Glutamatergic neuron (in vitro differentiated cells): Measurements from ENCODE around the gene LRP1B. TPM values are rescaled to one million over a fixed set of nuclear protein-coding genes. Genes with fewer than 3 reads are reported as not detected.

ENCODE experiments used
- DNase-seq: peaks from one replicate; pipeline ENCODE4 v3.0.0; 2022
- H3K27ac Mint-ChIP-seq: one replicate; pipeline ENCODE4 v1.8.0; 2020; ENCODE audit warnings: mild to moderate bottlenecking, mixed read lengths, inconsistent platforms; ENCODE audit not compliant: unreplicated experiment
- H3K27me3 Mint-ChIP-seq: one replicate; pipeline ENCODE4 v1.8.0; 2020; ENCODE audit warnings: mild to moderate bottlenecking, moderate library complexity, mixed read lengths, inconsistent platforms; ENCODE audit not compliant: unreplicated experiment
- H3K36me3 Mint-ChIP-seq: one replicate; pipeline ENCODE4 v1.8.0; 2020; ENCODE audit warnings: mild to moderate bottlenecking, mixed read lengths, inconsistent platforms; ENCODE audit not compliant: unreplicated experiment
- H3K4me1 Mint-ChIP-seq: one replicate; pipeline ENCODE4 v1.8.0; 2020; ENCODE audit warnings: mild to moderate bottlenecking, low read depth, mixed read lengths, inconsistent platforms; ENCODE audit not compliant: unreplicated experiment
- H3K4me3 Mint-ChIP-seq: one replicate; pipeline ENCODE4 v1.8.0; 2020; ENCODE audit warnings: mild to moderate bottlenecking, mixed read lengths, inconsistent platforms; ENCODE audit not compliant: unreplicated experiment
- H3K9me3 Mint-ChIP-seq: one replicate; pipeline ENCODE4 v1.8.0; 2020; ENCODE audit warnings: mild to moderate bottlenecking, moderate library complexity, mixed read lengths, inconsistent platforms; ENCODE audit not compliant: unreplicated experiment
- CTCF ChIP-seq: fragments of 200-600 bp; sonication (generic); IDR thresholded peaks from one replicate; pipeline ENCODE4 v1.5.0; 2021; ENCODE audit not compliant: partially characterized antibody, unreplicated experiment
- total RNA-seq: library from RNA; stranded (reverse); fragmentation: NEBNext Ultra II Directional; extraction: Animal tissue kit (Norgen Biotek cat#: 25700); gene quantifications from one replicate; pipeline ENCODE4 v1.2.1, GENCODE V29; 2021; ENCODE audit not compliant: unreplicated experiment

The LRP1B gene
- total RNA-seq, 1 donor from 2014 or later = 28.7 TPM

DNA sequence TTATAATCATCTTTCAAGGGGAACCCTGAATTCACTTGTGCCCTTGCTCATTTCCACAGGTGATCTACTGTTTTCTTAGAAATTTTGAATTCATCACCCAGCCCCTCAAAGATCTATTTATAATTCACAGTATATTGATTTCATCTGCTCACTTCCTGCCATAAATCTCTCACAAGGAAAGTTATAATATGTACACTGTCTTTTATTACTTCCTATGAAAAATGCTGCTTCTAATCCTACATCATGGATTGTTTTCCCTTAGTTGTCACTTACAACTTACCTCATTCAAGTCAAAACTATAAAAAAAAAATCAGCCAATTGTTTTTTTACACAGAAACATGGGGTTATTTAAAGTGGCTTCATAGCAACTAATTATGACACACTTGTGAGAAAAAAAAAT, 1443.0 kb downstream of the LRP1B start:
- H3K27me3 Mint-ChIP-seq = no peaks in the 10 kb centered on the region
- H3K4me3 Mint-ChIP-seq = no peak overlapping the region
- no peak overlapping the region for H3K27ac Mint-ChIP-seq
- no peaks in the 10 kb centered on the region for H3K9me3 Mint-ChIP-seq
- H3K4me1 Mint-ChIP-seq = peaks cover 3% of the 10 kb centered on the region
- TF ChIP-seq CTCF = no peak
- no peak for DNase-seq
- no peaks in the 10 kb centered on the region for H3K36me3 Mint-ChIP-seq

DNA sequence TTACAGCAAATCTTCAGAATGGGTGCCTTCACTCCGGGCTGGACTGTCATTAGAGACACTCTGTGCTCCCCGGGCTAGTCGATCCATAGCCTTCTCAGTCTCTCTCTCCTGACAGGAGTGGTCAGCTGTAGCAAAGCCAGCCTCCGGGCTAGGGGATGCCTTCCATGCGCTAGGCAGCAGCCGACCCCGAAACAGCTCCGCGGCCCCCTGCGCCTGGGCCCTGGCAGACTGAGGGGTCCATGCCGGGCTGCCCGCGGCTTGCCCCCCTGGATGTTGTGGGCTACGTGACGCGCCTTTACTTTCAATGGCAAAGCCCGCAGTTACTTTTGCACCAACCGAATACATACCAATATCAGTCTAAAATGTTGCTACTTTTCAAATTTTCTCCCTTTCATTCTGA, 1447.2 kb downstream of the LRP1B start:
- Mint-ChIP-seq H3K4me3 (no peak overlapping the region), H3K9me3 (no peaks in the 10 kb centered on the region), H3K27me3 (no peaks in the 10 kb centered on the region), H3K4me1 (peaks cover 5% of the 10 kb centered on the region), H3K27ac (no peak overlapping the region), H3K36me3 (no peaks in the 10 kb centered on the region)
- DNase-seq = no peak
- TF ChIP-seq CTCF = no peak

GRCh38 chr2:140680862-140681261, 1450.0 kb downstream of the LRP1B start:
- Mint-ChIP-seq H3K27me3 (no peaks in the 10 kb centered on the region), H3K4me3 (no peak overlapping the region), H3K9me3 (no peaks in the 10 kb centered on the region), H3K36me3 (no peaks in the 10 kb centered on the region), H3K4me1 (peaks cover 2% of the 10 kb centered on the region), H3K27ac (no peak overlapping the region)
- no peak for DNase-seq
- no peak for TF ChIP-seq CTCF

DNA sequence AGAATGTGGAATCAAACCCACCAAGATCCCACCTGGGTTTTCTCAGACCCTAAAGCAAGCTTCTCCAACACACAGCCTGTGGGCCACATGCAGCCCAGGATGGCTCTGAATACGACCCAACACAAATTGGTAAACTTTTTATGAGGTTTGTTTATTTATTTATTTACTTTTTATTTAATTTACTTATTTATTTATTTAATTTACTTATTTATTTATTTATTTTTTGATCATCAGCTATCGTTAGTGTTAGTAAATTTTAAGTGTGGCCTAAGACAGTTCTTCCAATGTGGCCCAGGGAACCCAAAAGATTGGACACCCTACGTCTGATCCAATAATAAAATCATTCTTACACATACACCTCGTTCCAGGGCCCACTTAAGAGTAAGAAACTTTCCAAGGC, 1451.1 kb downstream of the LRP1B start:
- Mint-ChIP-seq H3K9me3 (no peaks in the 10 kb centered on the region), H3K4me1 (peaks cover 2% of the 10 kb centered on the region), H3K4me3 (no peak overlapping the region), H3K27ac (no peak overlapping the region), H3K27me3 (no peaks in the 10 kb centered on the region), H3K36me3 (no peaks in the 10 kb centered on the region)
- DNase-seq = no peak
- no peak for TF ChIP-seq CTCF

DNA sequence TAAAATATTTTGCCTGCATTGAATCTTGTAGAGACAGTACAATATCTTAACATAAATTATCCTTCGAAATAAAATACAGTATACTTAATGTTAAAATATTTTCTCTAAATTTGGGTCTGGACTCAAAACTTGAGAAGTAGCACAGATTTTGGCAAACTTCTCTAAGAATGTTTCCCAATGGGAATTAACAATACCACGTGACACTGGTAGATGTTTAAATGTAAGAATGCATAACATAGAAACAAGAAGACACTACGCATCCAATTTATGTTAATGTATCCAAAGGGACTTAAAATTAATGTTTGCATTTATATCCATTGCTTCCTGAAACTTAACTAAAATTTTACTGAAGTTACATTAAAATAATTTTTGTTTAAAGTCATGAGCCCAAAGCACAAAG, 1460.9 kb downstream of the LRP1B start:
- Mint-ChIP-seq H3K4me1 (peaks cover 5% of the 10 kb centered on the region), H3K27ac (no peak overlapping the region), H3K27me3 (peaks cover 4% of the 10 kb centered on the region), H3K36me3 (peaks cover 4% of the 10 kb centered on the region), H3K4me3 (no peak overlapping the region), H3K9me3 (peaks cover 8% of the 10 kb centered on the region)
- TF ChIP-seq CTCF = no peak
- no peak for DNase-seq
